Renal cortical epithelial cell (primary cell): Measurements from ENCODE around the gene LCN12. TPM values are rescaled to one million over a fixed set of nuclear protein-coding genes. Genes with fewer than 3 reads are reported as not detected.

Source experiments
- DNase-seq: peaks from one replicate; pipeline ENCODE4 v3.0.0-alpha.2; 2011; ENCODE audit warnings: low read depth
- total RNA-seq: library from RNA; depleted of rRNA; stranded (reverse); fragments of >200 nt; gene quantifications from 2 replicates; pipeline ENCODE4 v1.2.3, GENCODE V29; 2014

Gene LCN12
- total RNA-seq, 1 donor from 2014 or later, result 0.40 TPM

DNA sequence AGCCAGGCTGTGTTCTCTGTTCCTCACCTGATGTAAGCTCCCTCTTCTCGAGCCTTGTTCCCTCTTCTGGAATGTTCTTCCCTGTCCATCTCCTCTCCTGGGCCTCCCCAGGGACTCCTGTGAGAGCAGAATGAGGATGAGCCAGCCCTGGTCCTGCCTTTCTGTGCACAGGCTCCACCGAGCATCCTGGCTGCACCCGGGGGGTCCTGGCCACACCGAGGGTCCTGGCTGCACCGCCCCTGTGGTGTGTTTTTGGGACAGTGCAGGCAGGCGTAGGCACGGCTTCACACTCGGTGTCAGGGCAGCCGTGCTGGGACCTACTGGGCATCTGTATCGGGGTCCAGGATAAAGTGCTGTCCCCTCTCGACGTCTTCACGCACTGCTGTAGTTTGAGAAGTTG, 25.3 kb upstream of the LCN12 start:
- no peak for DNase-seq

GRCh38 chr9:136927343-136928271, 24.5 kb upstream of the LCN12 start:
- DNase-seq, result no peak

DNA sequence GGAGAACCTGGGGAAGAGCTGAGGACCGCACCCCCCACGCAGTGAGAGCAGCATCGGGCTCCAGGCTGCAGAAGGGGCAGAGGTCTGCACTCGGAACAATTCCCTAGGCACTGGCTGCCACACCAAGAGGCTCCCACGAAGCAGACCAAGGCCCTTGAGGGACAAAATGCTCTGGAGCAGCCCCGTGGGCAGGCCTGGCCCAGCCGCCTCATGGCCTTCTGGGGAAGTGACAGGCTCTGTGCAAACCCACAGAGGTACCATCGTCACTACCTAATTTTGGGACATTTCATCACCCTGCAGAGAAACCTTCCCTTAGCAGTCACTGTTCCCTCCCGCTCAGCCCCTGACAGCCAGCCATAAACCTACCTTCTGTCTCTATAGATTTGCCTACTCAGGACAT, 23.5 kb upstream of the LCN12 start:
- no peak for DNase-seq

DNA sequence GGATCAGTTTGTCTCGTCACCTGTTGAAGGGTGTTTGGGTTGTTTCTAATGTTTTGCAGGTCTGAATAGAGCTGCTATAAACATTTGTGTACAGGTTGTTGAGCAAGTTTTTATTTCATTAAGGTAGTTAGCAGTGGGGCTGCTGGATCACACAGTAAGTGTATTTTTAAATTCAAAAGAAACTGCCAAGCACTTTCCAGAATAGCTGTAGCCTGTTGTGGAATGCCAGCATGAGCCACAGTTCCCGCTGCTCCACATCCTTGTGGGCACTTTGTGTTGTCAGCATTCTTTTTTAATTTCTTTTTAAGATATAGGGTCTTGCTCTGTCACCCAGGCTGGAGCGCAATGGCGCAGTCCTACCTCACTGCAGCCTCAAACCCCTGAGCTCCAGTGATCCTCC, 22.1 kb upstream of the LCN12 start:
- DNase-seq, result no peak

DNA sequence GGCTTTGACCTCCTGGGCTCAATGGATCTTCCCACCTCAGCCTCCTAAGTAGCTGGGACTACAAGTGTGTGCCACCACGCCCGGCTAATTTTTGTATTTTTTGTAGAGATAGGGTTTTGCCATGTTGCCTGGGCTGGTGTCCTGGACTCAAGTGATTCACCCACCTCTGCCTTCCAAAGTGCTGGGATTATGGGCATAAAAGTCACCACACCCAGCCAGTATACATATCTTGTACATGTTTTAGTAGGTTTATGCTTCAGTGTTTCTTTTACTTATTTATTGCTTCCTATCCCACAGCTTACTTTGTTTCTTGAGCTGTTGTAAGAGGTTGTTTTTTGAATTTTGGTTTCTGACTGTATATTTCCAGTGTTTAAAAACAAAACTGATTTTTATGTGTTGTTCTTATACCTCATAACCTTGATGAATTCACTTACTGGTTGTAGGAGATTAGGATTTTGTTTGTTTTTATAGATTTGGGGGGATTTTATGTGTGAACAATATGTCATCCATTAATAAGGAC, 20.4 kb upstream of the LCN12 start:
- no peak for DNase-seq

DNA sequence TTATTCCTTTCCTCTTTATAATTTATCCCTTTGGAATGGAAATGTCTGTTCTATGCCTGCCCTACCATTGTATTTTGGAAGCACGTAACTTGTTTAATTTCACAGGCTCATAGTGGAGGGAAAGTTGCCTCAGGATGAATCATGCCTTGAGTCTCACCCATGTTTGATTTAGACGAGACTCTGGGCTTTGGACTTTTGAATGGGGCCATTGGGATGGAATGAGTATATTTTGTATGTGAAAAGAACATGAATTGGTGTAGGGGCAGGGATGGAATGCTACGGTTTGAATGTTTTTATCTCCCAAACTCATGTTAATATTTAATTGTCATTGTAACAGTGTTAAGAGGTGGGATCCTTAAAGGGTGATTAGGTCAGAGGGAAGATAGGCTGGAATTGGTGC, 17.8 kb upstream of the LCN12 start:
- DNase-seq, result no peak

DNA sequence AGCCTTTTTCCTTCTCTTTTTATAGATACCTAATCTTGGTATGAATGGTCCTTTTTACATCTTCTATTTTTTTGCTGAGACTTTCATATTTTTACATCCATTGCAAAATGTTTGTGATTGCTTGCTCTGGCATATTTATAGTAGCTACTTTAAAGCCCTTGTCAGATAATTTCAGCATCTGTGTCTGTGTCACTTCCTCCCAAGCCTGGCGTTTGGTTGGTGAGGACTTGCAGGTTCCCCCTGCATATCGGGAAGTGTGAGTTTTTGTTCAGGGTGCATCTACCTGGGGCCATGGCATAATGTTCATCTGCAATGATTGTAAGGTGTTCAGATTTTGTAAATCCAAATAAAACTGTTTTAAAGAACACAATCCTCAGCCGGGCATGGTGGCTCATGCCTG, 16.4 kb upstream of the LCN12 start:
- no peak for DNase-seq

- no peak for DNase-seq
Observed at GRCh38 chr9:136936645-136937170, 15.4 kb upstream of the LCN12 start.

- no peak for DNase-seq
Observed at GRCh38 chr9:136937186-136938001, 14.7 kb upstream of the LCN12 start.

- no peak for DNase-seq
Observed at GRCh38 chr9:136939431-136939995, 12.6 kb upstream of the LCN12 start.

DNA sequence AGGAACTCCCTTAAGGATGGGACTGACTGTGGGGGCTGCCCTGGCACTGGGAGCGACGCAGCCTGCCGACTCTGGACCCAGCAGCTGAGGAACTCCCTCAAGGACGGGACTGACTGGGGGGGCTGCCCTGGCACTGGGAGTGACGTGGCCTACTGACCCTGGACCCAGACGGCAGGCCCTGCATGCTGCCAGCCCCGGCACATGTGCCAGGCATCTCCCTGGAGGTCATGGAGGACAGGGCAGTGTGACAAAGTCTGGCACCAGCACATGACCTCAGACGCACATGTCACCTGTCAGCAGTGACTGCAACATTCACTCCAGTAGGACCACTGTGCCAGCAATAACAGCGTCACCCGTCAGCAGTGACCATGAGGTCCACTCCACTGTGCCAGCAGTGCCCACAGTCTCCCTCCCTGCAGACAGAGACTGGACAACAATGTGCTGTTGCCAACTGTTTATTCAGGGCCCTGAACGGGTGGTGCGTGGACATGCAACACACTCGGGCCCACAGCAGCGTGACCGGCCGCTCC, 12.0 kb upstream of the LCN12 start:
- DNase-seq, result no peak

DNA sequence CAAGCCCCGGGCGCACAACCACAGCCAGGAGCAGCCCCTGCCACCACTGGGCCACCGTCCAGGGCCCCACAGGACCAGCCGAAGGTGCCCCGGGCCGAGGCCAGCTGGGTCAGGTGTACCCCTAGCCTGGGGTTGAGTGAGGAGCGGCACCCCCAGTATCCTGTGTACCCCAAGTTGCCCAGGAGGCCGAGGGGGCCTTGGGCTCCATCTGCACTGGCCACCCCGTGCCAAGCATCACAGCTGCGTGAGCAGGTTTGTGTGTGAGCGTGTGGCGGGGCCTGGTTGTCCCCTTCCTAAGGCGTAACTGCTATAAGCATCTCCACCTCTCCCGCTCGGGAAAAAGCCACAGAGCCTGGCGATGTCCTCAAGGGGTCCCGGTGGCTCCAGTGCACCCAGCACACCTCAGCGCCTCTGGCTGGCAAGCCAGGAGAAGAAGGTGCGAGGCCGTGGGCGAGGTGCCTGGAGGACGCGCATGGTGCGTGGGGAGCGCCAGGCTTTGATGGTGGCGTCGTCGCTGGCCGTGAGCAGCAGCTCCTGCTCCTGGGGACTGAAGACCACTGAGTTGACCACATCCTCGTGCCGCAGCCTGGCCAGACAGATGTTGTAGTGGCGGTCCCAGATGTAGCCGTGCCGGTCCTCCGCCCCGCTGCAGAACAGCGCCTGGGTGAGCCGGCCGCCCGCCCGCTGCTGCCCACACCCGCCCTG, 11.4 kb upstream of the LCN12 start:
- DNase-seq, result no peak

- DNase-seq, result no peak
Observed at GRCh38 chr9:136941231-136942111, 10.6 kb upstream of the LCN12 start.

- no peak for DNase-seq
Observed at GRCh38 chr9:136942112-136942880, 9.8 kb upstream of the LCN12 start.

- no peak for DNase-seq
Observed at GRCh38 chr9:136942881-136943230, 9.2 kb upstream of the LCN12 start.

DNA sequence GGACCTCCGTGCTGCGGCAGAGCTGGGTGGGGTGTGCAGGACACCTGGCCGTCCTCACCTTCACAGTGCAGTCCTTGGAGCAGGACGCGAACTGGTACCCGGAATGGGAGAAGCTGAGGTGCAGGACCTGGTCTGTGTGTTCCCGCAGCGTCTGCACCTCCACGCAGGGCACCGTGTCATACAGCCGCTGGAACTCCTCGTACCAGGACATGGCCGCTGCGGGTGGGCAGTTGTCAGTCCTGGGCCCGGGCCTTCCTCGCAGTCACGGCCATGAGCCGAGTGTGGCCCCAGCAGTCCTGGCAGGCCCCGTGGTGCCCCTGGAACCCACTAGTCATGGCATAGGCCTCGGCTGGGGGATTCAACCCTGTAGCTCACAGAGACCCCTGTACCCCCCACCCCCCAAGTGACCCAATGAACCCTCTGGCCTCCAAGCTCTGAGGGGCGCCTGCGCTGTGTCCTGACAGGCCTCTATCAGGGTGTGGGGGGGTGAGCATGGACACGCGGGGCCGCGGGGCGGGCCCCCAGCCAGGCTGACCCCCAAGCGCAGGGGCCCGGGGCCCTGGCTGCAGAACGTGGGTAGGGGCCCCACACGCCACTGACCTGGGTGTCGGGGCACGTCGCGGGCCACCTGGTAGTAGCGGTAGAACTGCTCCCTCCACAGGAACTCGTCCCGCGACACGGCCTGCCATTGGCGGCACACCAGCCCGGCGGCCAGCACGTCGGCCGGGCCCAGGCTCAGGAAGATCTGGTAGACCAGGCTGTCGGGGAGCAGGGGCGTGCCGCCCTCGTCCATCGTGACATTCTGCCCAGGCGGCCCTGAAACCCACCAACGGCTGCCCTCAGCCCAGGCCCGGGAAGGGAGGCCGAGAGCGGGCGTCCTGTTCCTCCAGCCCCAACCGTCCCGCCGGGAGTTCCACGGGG, 8.5 kb upstream of the LCN12 start:
- no peak for DNase-seq

GRCh38 chr9:136944212-136944518, 7.9 kb upstream of the LCN12 start:
- no peak for DNase-seq

GRCh38 chr9:136944519-136945332, 7.3 kb upstream of the LCN12 start, which contains the start of the genes C8G and FBXW5:
C8G (plus strand) TSS chr9:136945243; CDS start chr9:136945321, 78 bp downstream.
FBXW5 (minus strand) TSS chr9:136944738; CDS start chr9:136944083, 655 bp downstream.
- peak; percentile 64 for DNase-seq
